H9 (cell line): ENCODE data around the gene WDR27. TPM values are rescaled to one million over a fixed set of nuclear protein-coding genes. Genes with fewer than 3 reads are reported as not detected.

ENCODE experiments used
- DNase-seq: peaks from one replicate; pipeline ENCODE4 v3.0.0-alpha.2; 2017
- H2AFZ ChIP-seq: one replicate; pipeline ENCODE4 v1.6.1; 2013; ENCODE audit warnings: mild to moderate bottlenecking, low read length, control low read depth, moderate library complexity
- H2AK5ac ChIP-seq: 2 replicates; pipeline ENCODE4 v1.6.1; 2013; ENCODE audit warnings: low read length, control low read depth, mixed read lengths; ENCODE audit not compliant: insufficient read length
- H2BK120ac ChIP-seq: one replicate; pipeline ENCODE4 v1.6.1; 2013; ENCODE audit warnings: low read depth, mild to moderate bottlenecking, low read length, control low read depth, inconsistent platforms; ENCODE audit not compliant: poor library complexity, severe bottlenecking
- H2BK12ac ChIP-seq: 2 replicates; pipeline ENCODE4 v1.6.1; 2013; ENCODE audit warnings: low read length, control low read depth, mixed read lengths, low read depth; ENCODE audit not compliant: insufficient read length
- H2BK15ac ChIP-seq: 2 replicates; pipeline ENCODE4 v1.6.1; 2013; ENCODE audit warnings: low read depth, low read length, control low read depth
- H2BK20ac ChIP-seq: one replicate; pipeline ENCODE4 v1.6.1; 2013; ENCODE audit warnings: low read depth, mild to moderate bottlenecking, low read length, control low read depth, inconsistent platforms; ENCODE audit not compliant: poor library complexity, severe bottlenecking
- H2BK5ac ChIP-seq: 2 replicates; pipeline ENCODE4 v1.6.1; 2013; ENCODE audit warnings: low read length, control low read depth, mixed read lengths; ENCODE audit not compliant: insufficient read length
- H3K14ac ChIP-seq: 2 replicates; pipeline ENCODE4 v1.6.1; 2013; ENCODE audit warnings: low read length, control low read depth; ENCODE audit not compliant: insufficient read depth
- H3K18ac ChIP-seq: 2 replicates; pipeline ENCODE4 v1.6.1; 2013; ENCODE audit warnings: low read depth, mild to moderate bottlenecking, mixed read lengths, low read length, control low read depth; ENCODE audit not compliant: insufficient read length
- H3K23ac ChIP-seq: 2 replicates; pipeline ENCODE4 v1.6.1; 2013; ENCODE audit warnings: low read length, control low read depth, mixed read lengths, low read depth; ENCODE audit not compliant: insufficient read length
- H3K23me2 ChIP-seq: 2 replicates; pipeline ENCODE4 v1.6.1; 2013; ENCODE audit warnings: low read depth, mild to moderate bottlenecking, mixed read lengths, low read length, control low read depth; ENCODE audit not compliant: insufficient read length, poor library complexity, severe bottlenecking
- H3K27ac ChIP-seq: 2 replicates; pipeline ENCODE4 v1.5.1; 2013; ENCODE audit warnings: low read length, control low read depth, mixed read lengths, low read depth; ENCODE audit not compliant: insufficient read length
- H3K27me3 ChIP-seq: 2 replicates; pipeline ENCODE4 v1.6.1; 2013; ENCODE audit warnings: low read length, control low read depth, inconsistent platforms; ENCODE audit not compliant: insufficient read depth
- H3K4ac ChIP-seq: 2 replicates; pipeline ENCODE4 v1.6.1; 2013; ENCODE audit warnings: low read depth, mild to moderate bottlenecking, control low read depth, inconsistent platforms, low read length, moderate library complexity
- H3K4me1 ChIP-seq: 2 replicates; pipeline ENCODE4 v1.6.1; 2013; ENCODE audit warnings: low read length, control low read depth, inconsistent platforms; ENCODE audit not compliant: insufficient read depth
- H3K4me2 ChIP-seq: 2 replicates; pipeline ENCODE4 v1.6.1; 2013; ENCODE audit warnings: low read length, control low read depth, mixed read lengths; ENCODE audit not compliant: insufficient read length, insufficient read depth
- H3K56ac ChIP-seq: 2 replicates; pipeline ENCODE4 v1.6.1; 2013; ENCODE audit warnings: low read depth, mild to moderate bottlenecking, mixed read lengths, low read length, control low read depth; ENCODE audit not compliant: insufficient read length
- H3K79me1 ChIP-seq: 2 replicates; pipeline ENCODE4 v1.6.1; 2013; ENCODE audit warnings: low read depth, mild to moderate bottlenecking, moderate library complexity, low read length, control low read depth, inconsistent platforms; ENCODE audit not compliant: insufficient read depth, poor library complexity, severe bottlenecking
- H3K79me2 ChIP-seq: 2 replicates; pipeline ENCODE4 v1.6.1; 2013; ENCODE audit warnings: low read length, control low read depth, inconsistent platforms; ENCODE audit not compliant: insufficient read depth
- H3K9ac ChIP-seq: 2 replicates; pipeline ENCODE4 v1.6.1; 2013; ENCODE audit warnings: low read length, control low read depth, mixed read lengths; ENCODE audit not compliant: insufficient read length; ENCODE audit errors: extremely low read depth
- H3K9me3 ChIP-seq: one replicate; pipeline ENCODE4 v1.6.1; 2013; ENCODE audit warnings: low read depth, low read length, inconsistent platforms; ENCODE audit not compliant: control insufficient read depth
- H3T11ph ChIP-seq: one replicate; pipeline ENCODE4 v1.6.1; 2013; ENCODE audit warnings: mild to moderate bottlenecking, low read length, control low read depth, inconsistent platforms
- H4K20me1 ChIP-seq: one replicate; pipeline ENCODE4 v1.6.1; 2013; ENCODE audit not compliant: control insufficient read depth, insufficient read length, insufficient read depth
- H4K5ac ChIP-seq: 2 replicates; pipeline ENCODE4 v1.6.1; 2013; ENCODE audit warnings: low read depth, mild to moderate bottlenecking, mixed read lengths, low read length, control low read depth; ENCODE audit not compliant: insufficient read length
- H4K8ac ChIP-seq: replicated peaks from 2 replicates; pipeline ENCODE4 v1.6.1; 2013; ENCODE audit warnings: low read length, control low read depth, mixed read lengths, low read depth; ENCODE audit not compliant: insufficient read length
- H4K91ac ChIP-seq: 2 replicates; pipeline ENCODE4 v1.6.1; 2013; ENCODE audit warnings: low read depth, mild to moderate bottlenecking, moderate library complexity, mixed read lengths, low read length, control low read depth; ENCODE audit not compliant: insufficient read length
- H3K27ac Mint-ChIP-seq, 3 experiments: 2 replicates in 2 of 3; 3 replicates in 1 of 3; pipeline ENCODE4 v1.8.0; 2020 to 2021; ENCODE audit warnings: mixed read lengths in 3 of 3, mild to moderate bottlenecking in 1 of 3, moderate library complexity in 1 of 3
- H3K27me3 Mint-ChIP-seq: 2 replicates; pipeline ENCODE4 v1.8.0; 2021; ENCODE audit warnings: low read depth, mild to moderate bottlenecking, moderate library complexity, mixed read lengths
- H3K36me3 Mint-ChIP-seq, 3 experiments: 2 replicates in 2 of 3; 3 replicates in 1 of 3; pipeline ENCODE4 v1.8.0; 2020 to 2021; ENCODE audit warnings: low read depth in 3 of 3, mixed read lengths in 3 of 3; ENCODE audit not compliant: insufficient read depth in 1 of 3
- H3K4me1 Mint-ChIP-seq, 2 experiments: 2 replicates each; pipeline ENCODE4 v1.8.0; 2020; ENCODE audit warnings: mixed read lengths in 2 of 2
- H3K4me3 Mint-ChIP-seq, 2 experiments: 2 replicates in 1 of 2; 3 replicates in 1 of 2; pipeline ENCODE4 v1.8.0; 2020 to 2021; ENCODE audit warnings: mild to moderate bottlenecking in 2 of 2, mixed read lengths in 2 of 2, moderate library complexity in 1 of 2
- H3K9me3 Mint-ChIP-seq, 2 experiments: 2 replicates in 1 of 2; 3 replicates in 1 of 2; pipeline ENCODE4 v1.8.0; 2020; ENCODE audit warnings: mild to moderate bottlenecking in 2 of 2, mixed read lengths in 2 of 2, moderate library complexity in 1 of 2
- WGBS: extraction: QIAGEN DNeasy Blood & Tissue Kit; methylation state at CpG from one replicate; pipeline ENCODE4 v1.1.7; 2013; ENCODE audit warnings: missing lambda C conversion rate, low lambda C conversion rate, mixed read lengths; ENCODE audit not compliant: insufficient read length; ENCODE audit errors: extremely low coverage; 5-methylcytosine and 5-hydroxymethylcytosine counted together
- total RNA-seq: library from RNA; stranded (reverse); gene quantifications from 2 replicates; pipeline ENCODE4 v1.2.1, GENCODE V29; 2021
- TF ChIP-seq, protein P1 (sequence below): fragments of 200-600 bp; sonication (generic); conservative IDR thresholded peaks from 3 replicates; pipeline ENCODE4 v1.8.0; 2021; ENCODE audit warnings: antibody characterized with exemption, mild to moderate bottlenecking

The WDR27 gene
- total RNA-seq, 1 experiment from 2014 or later = 48.7 TPM

DNA sequence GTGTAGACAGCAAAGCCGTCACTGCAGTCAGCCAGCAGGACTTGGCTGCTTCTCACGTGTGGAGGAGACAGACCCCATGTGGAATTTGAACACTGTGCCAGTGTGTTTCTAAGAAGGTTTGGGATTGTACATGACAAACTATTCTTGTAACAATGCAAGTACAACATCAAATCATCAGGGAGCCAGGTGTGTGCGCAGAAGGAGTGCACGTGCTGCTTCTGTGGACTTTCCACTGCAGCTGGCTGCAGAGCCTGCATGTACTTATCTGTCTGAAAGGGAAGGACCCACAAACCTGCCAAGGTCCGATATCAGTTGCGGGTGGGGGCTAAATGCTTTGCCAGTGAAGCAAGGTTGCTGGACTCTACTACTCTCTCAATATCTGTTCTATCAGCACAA is 211.6 kb downstream of the WDR27 start:
- H4K91ac ChIP-seq = no peak overlapping the region
- H2AK5ac ChIP-seq = no peak overlapping the region
- no peak overlapping the region for H3K23ac ChIP-seq
- no peaks in the 10 kb centered on the region for H3K79me1 ChIP-seq
- no peak overlapping the region for H3K27ac ChIP-seq
- H3K18ac ChIP-seq = no peak overlapping the region
- H3K4ac ChIP-seq = no peak overlapping the region
- H3K14ac ChIP-seq = no peak overlapping the region
- no peak overlapping the region for H3K4me3 Mint-ChIP-seq
- no CpG with 5 or more reads among the region's 6 CpGs for WGBS
- H4K8ac ChIP-seq = no peak overlapping the region
- H3K9me3 Mint-ChIP-seq = peaks cover 0 to under 1% of the 10 kb centered on the region in 2 experiments; a peak in 2 of 5 replicates
- no peaks in the 10 kb centered on the region for H3K23me2 ChIP-seq
- no peak overlapping the region for H2BK5ac ChIP-seq
- H3K27me3 Mint-ChIP-seq = no peaks in the 10 kb centered on the region
- no peaks in the 10 kb centered on the region for H3K27me3 ChIP-seq
- H2BK12ac ChIP-seq = no peak overlapping the region
- no peak overlapping the region for H3T11ph ChIP-seq
- TF ChIP-seq, protein P1, sequence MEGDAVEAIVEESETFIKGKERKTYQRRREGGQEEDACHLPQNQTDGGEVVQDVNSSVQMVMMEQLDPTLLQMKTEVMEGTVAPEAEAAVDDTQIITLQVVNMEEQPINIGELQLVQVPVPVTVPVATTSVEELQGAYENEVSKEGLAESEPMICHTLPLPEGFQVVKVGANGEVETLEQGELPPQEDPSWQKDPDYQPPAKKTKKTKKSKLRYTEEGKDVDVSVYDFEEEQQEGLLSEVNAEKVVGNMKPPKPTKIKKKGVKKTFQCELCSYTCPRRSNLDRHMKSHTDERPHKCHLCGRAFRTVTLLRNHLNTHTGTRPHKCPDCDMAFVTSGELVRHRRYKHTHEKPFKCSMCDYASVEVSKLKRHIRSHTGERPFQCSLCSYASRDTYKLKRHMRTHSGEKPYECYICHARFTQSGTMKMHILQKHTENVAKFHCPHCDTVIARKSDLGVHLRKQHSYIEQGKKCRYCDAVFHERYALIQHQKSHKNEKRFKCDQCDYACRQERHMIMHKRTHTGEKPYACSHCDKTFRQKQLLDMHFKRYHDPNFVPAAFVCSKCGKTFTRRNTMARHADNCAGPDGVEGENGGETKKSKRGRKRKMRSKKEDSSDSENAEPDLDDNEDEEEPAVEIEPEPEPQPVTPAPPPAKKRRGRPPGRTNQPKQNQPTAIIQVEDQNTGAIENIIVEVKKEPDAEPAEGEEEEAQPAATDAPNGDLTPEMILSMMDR = no peak
- no peak overlapping the region for H2AFZ ChIP-seq
- no peaks in the 10 kb centered on the region for H3K36me3 Mint-ChIP-seq
- H2BK15ac ChIP-seq = no peak overlapping the region
- H3K27ac Mint-ChIP-seq = no peak overlapping the region
- H3K9me3 ChIP-seq = no peaks in the 10 kb centered on the region
- no peaks in the 10 kb centered on the region for H3K79me2 ChIP-seq
- no peak for DNase-seq
- H4K5ac ChIP-seq = no peak overlapping the region
- H3K4me1 Mint-ChIP-seq = peaks cover 0 to 6% of the 10 kb centered on the region in 2 experiments; a peak in 1 of 4 replicates
- H3K56ac ChIP-seq = no peak overlapping the region
- no peaks in the 10 kb centered on the region for H3K4me1 ChIP-seq
- H3K9ac ChIP-seq = no peak overlapping the region
- no peaks in the 10 kb centered on the region for H4K20me1 ChIP-seq
- H2BK20ac ChIP-seq = no peak overlapping the region
- no peak overlapping the region for H3K4me2 ChIP-seq
- no peak overlapping the region for H2BK120ac ChIP-seq
